ENCODE data around the gene TINCR.
A peak's percentile ranks its signal among the peaks of the same experiment; 100 is the strongest.

Gene TINCR

DNA sequence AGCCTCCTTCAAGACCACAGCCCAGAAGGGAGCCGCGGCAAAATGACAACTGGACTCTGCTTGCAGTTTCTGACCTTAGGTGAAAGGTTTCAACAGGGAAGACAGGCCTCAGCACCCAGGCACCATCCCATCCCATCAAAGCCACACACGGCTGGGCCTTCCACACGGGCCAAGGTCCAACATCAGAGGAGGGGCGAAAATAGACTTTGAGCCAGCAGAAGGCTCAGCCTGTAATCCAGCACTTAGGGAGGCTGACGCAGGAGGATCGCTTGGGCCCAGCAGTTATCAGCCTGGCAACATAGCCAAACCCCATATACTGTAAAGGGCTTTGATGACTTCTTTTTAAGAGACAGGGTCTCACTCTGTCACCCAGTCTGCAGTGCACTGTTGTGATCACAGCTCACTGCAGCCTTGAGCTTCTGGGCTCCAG, 26.8 kb upstream of the TINCR start:
- Mint-ChIP-seq H3K27me3 (no peaks in the 10 kb centered on the region), H3K27ac (no peak overlapping the region), H3K9me3 (no peaks in the 10 kb centered on the region), H3K36me3 (ENCODE audit: low read depth) (peaks cover 97% of the 10 kb centered on the region), H3K4me1 (ENCODE audit: low read depth) (peaks cover 3% of the 10 kb centered on the region), H3K4me3 (no peak overlapping the region)
- no peak for DNase-seq

DNA sequence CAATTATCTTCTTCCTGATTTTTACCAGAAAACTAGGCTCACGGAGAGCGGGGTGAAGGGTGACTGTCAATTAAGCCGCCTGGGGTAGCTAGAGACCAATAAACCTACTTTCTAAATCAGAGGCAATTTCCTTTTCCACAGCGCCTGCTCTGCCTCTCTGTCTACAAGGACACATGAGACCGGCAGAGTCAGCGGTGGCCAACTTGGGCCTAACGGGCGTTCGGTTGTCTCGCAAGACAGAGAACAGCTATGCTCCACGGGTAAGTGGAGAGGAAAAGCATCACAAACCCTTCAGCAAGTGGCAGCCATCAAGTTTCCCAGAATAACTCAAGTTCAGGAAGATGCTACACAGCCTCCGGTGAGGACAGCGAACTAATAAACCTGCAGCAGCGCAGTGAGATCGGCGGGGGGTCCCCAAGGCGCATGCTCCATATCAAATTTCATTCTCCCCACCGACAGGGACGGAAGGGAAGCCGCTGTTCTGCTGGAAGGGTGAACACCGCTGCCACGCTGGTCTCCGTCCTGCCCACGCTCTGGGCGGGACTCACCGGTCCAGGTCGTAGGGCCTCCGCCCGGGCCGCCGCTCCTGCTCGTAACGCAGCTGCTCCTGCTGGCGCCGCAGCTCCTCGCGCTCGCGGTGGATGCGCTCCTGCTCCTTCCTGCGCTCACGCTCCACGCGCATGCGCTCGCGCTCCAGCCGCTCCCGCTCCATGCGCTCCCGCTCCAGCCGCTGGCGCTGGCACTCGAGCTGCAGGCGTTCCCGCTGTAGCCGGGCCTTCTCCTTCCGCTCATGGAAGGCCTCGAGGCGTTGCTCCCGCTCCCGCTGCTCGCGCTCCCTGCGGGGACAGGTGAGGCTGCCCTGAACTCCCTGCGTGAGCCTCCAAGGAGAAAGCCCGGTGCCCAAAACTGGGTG, 25.8 kb upstream of the TINCR start:
- Mint-ChIP-seq H3K27me3 (no peaks in the 10 kb centered on the region), H3K4me1 (ENCODE audit: low read depth) (peaks cover 3% of the 10 kb centered on the region), H3K36me3 (ENCODE audit: low read depth) (peaks cover 97% of the 10 kb centered on the region), H3K27ac (peak overlapping the region; percentile 12), H3K9me3 (no peaks in the 10 kb centered on the region), H3K4me3 (no peak overlapping the region)
- DNase-seq, result no peak

GRCh38 chr19:5592531-5593342, 25.0 kb upstream of the TINCR start:
- DNase-seq, result no peak
- H3K4me3 Mint-ChIP-seq, result no peak overlapping the region
- peak overlapping the region; percentile 12 for H3K27ac Mint-ChIP-seq
- peaks cover 97% of the 10 kb centered on the region for H3K36me3 Mint-ChIP-seq (ENCODE audit: low read depth)
- peaks cover 5% of the 10 kb centered on the region for H3K4me1 Mint-ChIP-seq (ENCODE audit: low read depth)
- H3K9me3 Mint-ChIP-seq, result no peaks in the 10 kb centered on the region
- no peaks in the 10 kb centered on the region for H3K27me3 Mint-ChIP-seq

GRCh38 chr19:5591476-5591875, 23.7 kb upstream of the TINCR start:
- Mint-ChIP-seq H3K4me3 (no peak overlapping the region), H3K4me1 (ENCODE audit: low read depth) (peaks cover 11% of the 10 kb centered on the region), H3K27ac (no peak overlapping the region), H3K9me3 (no peaks in the 10 kb centered on the region), H3K36me3 (ENCODE audit: low read depth) (peaks cover 98% of the 10 kb centered on the region), H3K27me3 (no peaks in the 10 kb centered on the region)
- DNase-seq, result no peak

DNA sequence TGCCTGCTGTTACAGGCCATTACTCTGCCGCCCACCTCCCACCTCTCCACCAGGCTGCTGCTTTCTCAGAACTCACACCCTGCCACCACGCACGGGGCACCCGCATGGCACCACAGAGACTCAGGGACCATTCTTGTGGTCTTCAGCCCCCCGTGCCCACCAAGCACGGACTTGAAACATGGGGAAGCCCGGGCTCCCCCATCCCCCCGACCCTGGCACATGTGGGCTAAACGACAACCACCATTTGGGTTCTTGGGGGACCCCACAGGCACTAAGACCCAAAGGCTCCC, 23.1 kb upstream of the TINCR start:
- peaks cover 17% of the 10 kb centered on the region for H3K4me1 Mint-ChIP-seq (ENCODE audit: low read depth)
- no peak overlapping the region for H3K4me3 Mint-ChIP-seq
- no peak for DNase-seq
- H3K36me3 Mint-ChIP-seq (ENCODE audit: low read depth), result peaks cover 95% of the 10 kb centered on the region
- H3K27me3 Mint-ChIP-seq, result no peaks in the 10 kb centered on the region
- no peaks in the 10 kb centered on the region for H3K9me3 Mint-ChIP-seq
- no peak overlapping the region for H3K27ac Mint-ChIP-seq

DNA sequence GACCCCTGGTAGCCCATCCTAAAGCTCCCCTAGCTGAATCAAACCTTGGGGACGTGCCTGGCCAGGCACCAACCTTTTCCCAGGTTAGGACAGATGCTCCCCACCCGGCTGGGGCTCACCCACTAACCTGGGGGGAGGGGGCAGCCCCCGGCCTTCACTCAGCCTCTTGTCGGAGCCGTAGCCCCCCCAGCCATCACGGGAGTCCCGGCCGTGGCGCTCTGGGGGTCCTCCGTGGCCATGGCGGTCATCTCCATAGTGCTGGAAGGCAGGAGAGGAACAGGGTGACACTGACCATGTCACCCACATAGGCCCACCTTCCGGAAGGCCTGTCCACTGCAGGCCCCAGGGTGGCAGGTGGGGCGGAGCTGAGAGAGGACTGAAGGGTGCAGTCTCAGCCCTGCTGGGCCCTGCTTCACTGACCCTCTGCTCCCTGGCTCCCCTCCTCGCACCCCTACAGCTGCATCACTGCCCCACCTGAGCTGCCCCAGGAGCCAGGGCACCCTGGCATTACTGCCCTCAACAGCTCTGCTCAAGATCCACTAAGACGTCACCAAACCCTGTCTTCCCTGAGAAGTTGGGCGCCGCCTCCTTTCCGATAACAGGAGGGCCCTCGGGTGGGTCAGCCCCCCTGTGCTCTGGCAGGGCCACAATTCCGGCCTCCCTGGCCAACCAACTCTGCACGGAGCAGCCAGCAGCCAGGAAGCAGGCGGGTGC, 22.6 kb upstream of the TINCR start:
- DNase-seq, result no peak
- Mint-ChIP-seq H3K4me3 (no peak overlapping the region), H3K36me3 (ENCODE audit: low read depth) (peaks cover 95% of the 10 kb centered on the region), H3K27me3 (no peaks in the 10 kb centered on the region), H3K9me3 (no peaks in the 10 kb centered on the region), H3K4me1 (ENCODE audit: low read depth) (peaks cover 22% of the 10 kb centered on the region), H3K27ac (peak overlapping the region; percentile 50)

GRCh38 chr19:5588906-5589676, 21.3 kb upstream of the TINCR start:
- Mint-ChIP-seq H3K27me3 (no peaks in the 10 kb centered on the region), H3K36me3 (ENCODE audit: low read depth) (peaks cover 89% of the 10 kb centered on the region), H3K27ac (no peak overlapping the region), H3K9me3 (no peaks in the 10 kb centered on the region), H3K4me1 (ENCODE audit: low read depth) (peaks cover 22% of the 10 kb centered on the region), H3K4me3 (no peak overlapping the region)
- DNase-seq, result no peak

- Mint-ChIP-seq H3K36me3 (ENCODE audit: low read depth) (peaks cover 87% of the 10 kb centered on the region), H3K27me3 (no peaks in the 10 kb centered on the region), H3K27ac (no peak overlapping the region), H3K4me1 (ENCODE audit: low read depth) (peaks cover 22% of the 10 kb centered on the region), H3K9me3 (no peaks in the 10 kb centered on the region), H3K4me3 (no peak overlapping the region)
- no peak for DNase-seq
Measured at GRCh38 chr19:5588441-5588840, 20.7 kb upstream of the TINCR start.

- Mint-ChIP-seq H3K4me1 (ENCODE audit: low read depth) (peaks cover 22% of the 10 kb centered on the region), H3K36me3 (ENCODE audit: low read depth) (peaks cover 82% of the 10 kb centered on the region), H3K27ac (peak overlapping the region; percentile 52), H3K27me3 (no peaks in the 10 kb centered on the region), H3K4me3 (no peak overlapping the region), H3K9me3 (no peaks in the 10 kb centered on the region)
- DNase-seq, result no peak
Measured at GRCh38 chr19:5587661-5588060, 19.9 kb upstream of the TINCR start.

DNA sequence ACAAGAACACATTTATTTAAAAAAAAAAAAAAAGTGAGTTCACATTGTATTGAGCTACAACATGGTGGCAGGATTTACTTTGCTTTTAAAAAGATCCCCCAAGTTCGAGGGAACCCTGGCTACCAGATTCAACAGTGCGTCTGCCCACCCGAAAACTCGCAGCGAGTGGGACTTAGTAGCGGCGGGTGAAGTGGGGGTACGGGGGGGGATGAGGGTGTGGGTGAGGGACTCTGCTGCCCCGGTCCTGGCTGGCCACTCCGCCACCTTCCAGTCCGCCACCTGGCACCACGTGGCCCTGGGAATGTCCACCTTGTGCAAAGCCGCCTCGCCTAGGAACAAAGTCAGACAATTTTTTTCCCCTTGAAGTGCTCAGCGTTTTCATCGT, 19.3 kb upstream of the TINCR start:
- Mint-ChIP-seq H3K4me1 (ENCODE audit: low read depth) (peaks cover 22% of the 10 kb centered on the region), H3K9me3 (no peaks in the 10 kb centered on the region), H3K27me3 (no peaks in the 10 kb centered on the region), H3K27ac (peak overlapping the region; percentile 52), H3K4me3 (no peak overlapping the region), H3K36me3 (ENCODE audit: low read depth) (peaks cover 82% of the 10 kb centered on the region)
- no peak for DNase-seq

DNA sequence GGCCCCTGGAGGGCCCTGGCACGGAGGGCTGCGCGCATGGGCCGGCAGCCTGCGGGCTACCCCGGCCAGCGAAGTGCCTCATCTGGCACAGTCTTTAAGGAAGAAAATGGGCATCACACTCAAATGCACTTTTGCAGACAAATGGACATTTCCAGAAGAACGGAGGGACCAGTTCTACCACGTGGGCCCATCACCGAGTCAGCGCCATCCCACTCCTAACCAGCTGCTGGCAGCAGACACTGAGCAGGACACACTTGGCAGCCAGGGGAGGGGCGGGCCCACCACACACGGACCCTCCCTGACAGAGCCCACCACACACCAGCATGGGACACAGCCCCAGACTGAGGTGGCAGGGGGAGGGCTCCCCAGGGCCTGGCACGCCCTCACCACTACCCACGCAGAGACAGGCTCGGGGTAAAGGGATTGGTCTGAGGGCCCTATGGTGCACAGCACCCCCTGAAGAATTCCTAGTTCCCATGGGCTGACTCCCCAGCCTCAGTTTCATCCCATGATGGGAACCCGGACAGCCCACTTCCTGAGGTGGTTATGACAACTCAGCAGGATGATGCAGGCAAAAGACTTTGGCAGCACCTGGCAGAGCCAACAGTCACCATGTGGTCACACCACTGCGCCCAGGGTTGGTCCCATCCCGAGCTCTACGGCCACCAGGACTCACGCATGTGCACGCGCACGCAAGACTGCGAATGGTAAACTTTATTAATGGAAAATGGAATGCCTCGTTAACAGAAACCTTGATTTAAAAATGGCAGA, 18.7 kb upstream of the TINCR start:
- DNase-seq, result peak; percentile 38
- H3K27ac Mint-ChIP-seq, result peak overlapping the region; percentile 71
- H3K27me3 Mint-ChIP-seq, result no peaks in the 10 kb centered on the region
- H3K4me3 Mint-ChIP-seq, result peak overlapping the region; percentile 10
- peaks cover 80% of the 10 kb centered on the region for H3K36me3 Mint-ChIP-seq (ENCODE audit: low read depth)
- H3K4me1 Mint-ChIP-seq (ENCODE audit: low read depth), result peaks cover 22% of the 10 kb centered on the region
- no peaks in the 10 kb centered on the region for H3K9me3 Mint-ChIP-seq

DNA sequence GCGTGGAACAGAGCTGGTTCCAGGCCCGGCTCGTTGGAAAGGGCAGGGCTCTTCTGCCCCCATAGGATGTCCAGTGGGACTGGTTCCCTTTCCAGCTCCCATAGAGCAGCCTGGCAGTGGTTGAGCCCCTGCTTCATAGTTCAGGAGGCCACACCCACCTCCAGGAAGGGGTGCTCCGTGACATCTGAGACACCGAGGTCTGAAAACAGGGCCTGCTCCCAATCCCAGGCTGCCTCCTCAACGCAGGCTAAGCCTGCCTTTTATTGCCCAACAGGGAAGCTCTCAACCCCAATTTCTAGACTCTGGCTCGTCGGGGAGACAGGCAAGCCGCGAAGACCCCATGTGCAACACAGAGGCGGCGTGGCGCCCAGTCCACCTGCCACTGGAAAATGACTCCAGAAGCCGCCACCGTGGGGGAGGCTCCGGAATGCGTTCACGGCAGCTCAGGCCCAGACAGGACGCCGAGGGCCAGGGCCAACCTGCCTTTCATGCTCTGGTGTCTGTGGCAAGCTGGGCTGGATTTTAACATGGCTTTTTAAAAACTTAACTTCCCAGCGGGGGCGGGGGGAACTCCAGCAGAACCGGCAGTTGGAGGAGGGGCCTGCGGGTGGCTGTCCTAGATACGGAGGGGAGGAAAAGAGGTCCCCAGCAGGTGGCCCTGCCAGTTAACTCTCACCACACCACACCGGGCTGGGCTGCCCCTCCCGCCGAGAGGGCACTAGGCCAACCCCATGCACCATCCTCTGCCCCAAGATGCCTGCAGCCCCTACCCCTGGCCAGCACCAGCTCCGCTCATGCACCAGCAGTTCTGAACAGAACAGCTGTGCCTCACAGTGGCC, 17.9 kb upstream of the TINCR start:
- peaks cover 22% of the 10 kb centered on the region for H3K4me1 Mint-ChIP-seq (ENCODE audit: low read depth)
- H3K27me3 Mint-ChIP-seq, result no peaks in the 10 kb centered on the region
- peak; percentile 65 for DNase-seq
- H3K4me3 Mint-ChIP-seq, result peak overlapping the region; percentile 12
- H3K27ac Mint-ChIP-seq, result peak overlapping the region; percentile 83
- peaks cover 72% of the 10 kb centered on the region for H3K36me3 Mint-ChIP-seq (ENCODE audit: low read depth)
- H3K9me3 Mint-ChIP-seq, result no peaks in the 10 kb centered on the region

GRCh38 chr19:5580161-5580571, 12.4 kb upstream of the TINCR start:
- no peak overlapping the region for H3K27ac Mint-ChIP-seq
- H3K27me3 Mint-ChIP-seq, result no peaks in the 10 kb centered on the region
- H3K9me3 Mint-ChIP-seq, result no peaks in the 10 kb centered on the region
- no peak overlapping the region for H3K4me3 Mint-ChIP-seq
- no peak for DNase-seq
- peaks cover 24% of the 10 kb centered on the region for H3K36me3 Mint-ChIP-seq (ENCODE audit: low read depth)
- H3K4me1 Mint-ChIP-seq (ENCODE audit: low read depth), result peaks cover 15% of the 10 kb centered on the region

Measured in activated T-cell treated with anti-CD3 and anti-CD28 coated beads, Interleukin-2, amount 50 U/mL, for 24 hours (primary cell).